ENCODE data around the gene SENP6.
"Not testable (repeated sequence)": the region's sequence is repeated elsewhere in the genome, so short reads cannot be mapped to it uniquely, and the experiment has no call there.

SENP6 gene

GRCh38 chr6:75666592-75666991 is 64.9 kb downstream of the SENP6 start:
- DNase-seq (ENCODE audit: low read depth), result no peak

- no peak for DNase-seq (ENCODE audit: low read depth)
Observed at GRCh38 chr6:75673884-75674283, 72.2 kb downstream of the SENP6 start.

- DNase-seq (ENCODE audit: low read depth), result no peak
Observed at GRCh38 chr6:75676377-75676776, 74.7 kb downstream of the SENP6 start.

GRCh38 chr6:75682548-75682947 is 80.9 kb downstream of the SENP6 start:
- DNase-seq (ENCODE audit: low read depth), result not testable (repeated sequence)

GRCh38 chr6:75683005-75683404 is 81.3 kb downstream of the SENP6 start:
- not testable (repeated sequence) for DNase-seq (ENCODE audit: low read depth)

GRCh38 chr6:75687535-75687934 is 85.9 kb downstream of the SENP6 start:
- not testable (repeated sequence) for DNase-seq (ENCODE audit: low read depth)

GRCh38 chr6:75687937-75688336 is 86.3 kb downstream of the SENP6 start:
- DNase-seq (ENCODE audit: low read depth), result not testable (repeated sequence)

- no peak for DNase-seq (ENCODE audit: low read depth)
Observed at GRCh38 chr6:75689576-75689975, 87.9 kb downstream of the SENP6 start.

GRCh38 chr6:75691012-75691411 is 89.3 kb downstream of the SENP6 start:
- DNase-seq (ENCODE audit: low read depth), result no peak

- peak; percentile 9 for DNase-seq (ENCODE audit: low read depth)
Observed at GRCh38 chr6:75693534-75693933, 91.9 kb downstream of the SENP6 start.

GRCh38 chr6:75694406-75694805 is 92.7 kb downstream of the SENP6 start:
- DNase-seq (ENCODE audit: low read depth), result no peak

- not testable (repeated sequence) for DNase-seq (ENCODE audit: low read depth)
Observed at GRCh38 chr6:75708334-75708733, 106.7 kb downstream of the SENP6 start.

- DNase-seq (ENCODE audit: low read depth), result no peak
Observed at GRCh38 chr6:75711173-75711572, 109.5 kb downstream of the SENP6 start.

GRCh38 chr6:75719133-75719532 is 117.5 kb downstream of the SENP6 start:
- no peak for DNase-seq (ENCODE audit: low read depth)

- no peak for DNase-seq (ENCODE audit: low read depth)
Observed at GRCh38 chr6:75723382-75723781, 121.7 kb downstream of the SENP6 start.

- no peak for DNase-seq (ENCODE audit: low read depth)
Observed at GRCh38 chr6:75727206-75727605, 125.5 kb downstream of the SENP6 start.

GRCh38 chr6:75731029-75731428 is 129.3 kb downstream of the SENP6 start:
- not testable (repeated sequence) for DNase-seq (ENCODE audit: low read depth)

GRCh38 chr6:75735491-75736186 is 134.0 kb downstream of the SENP6 start:
- no peak for DNase-seq (ENCODE audit: low read depth)

- DNase-seq (ENCODE audit: low read depth), result no peak
Observed at GRCh38 chr6:75743971-75744370, 142.3 kb downstream of the SENP6 start.

GRCh38 chr6:75745404-75745803 is 143.7 kb downstream of the SENP6 start:
- no peak for DNase-seq (ENCODE audit: low read depth)

- no peak for DNase-seq (ENCODE audit: low read depth)
Observed at GRCh38 chr6:75746221-75746620, 144.5 kb downstream of the SENP6 start.

- DNase-seq (ENCODE audit: low read depth), result no peak
Observed at GRCh38 chr6:75747152-75747992, 145.7 kb downstream of the SENP6 start.

GRCh38 chr6:75748003-75748742 is 146.5 kb downstream of the SENP6 start:
- DNase-seq (ENCODE audit: low read depth), result no peak
